ENCODE measurements around the gene FAM72B.
"Not testable (repeated sequence)": the region's sequence is repeated elsewhere in the genome, so short reads cannot be mapped to it uniquely, and the experiment has no call there.

DNA sequence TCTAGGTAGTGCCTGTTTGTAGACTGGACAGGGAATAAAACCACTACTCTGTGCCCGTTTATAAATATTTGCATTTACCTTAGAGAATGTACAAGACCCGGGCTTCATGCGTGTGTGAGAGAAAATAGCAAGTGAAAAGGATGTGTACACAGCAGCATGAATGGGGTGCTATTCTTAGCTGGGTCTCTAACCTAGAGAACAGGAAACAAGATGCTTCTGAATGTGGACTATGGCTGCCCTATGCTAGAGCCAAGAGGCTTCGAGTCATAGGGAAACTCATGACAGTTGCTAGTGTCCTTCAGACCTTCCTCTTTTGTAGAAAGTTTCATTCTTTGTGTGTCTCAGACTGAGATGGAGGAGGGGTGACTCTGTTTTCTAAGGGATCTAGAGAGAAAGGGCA is 40.6 kb upstream of the FAM72B start:
- not testable (repeated sequence) for TF ChIP-seq CTCF (conservative IDR thresholded peaks at IDR 0.05; ENCODE audit: low read depth, low read length); EZH2 (IDR thresholded peaks at IDR 0.05; ENCODE audit: borderline replicate concordance, low read depth, low read length, poor library complexity, severe bottlenecking)
